ENCODE data around the gene ERLIN1. TPM values are rescaled to one million over a fixed set of nuclear protein-coding genes. Genes with fewer than 3 reads are reported as not detected.
A peak's percentile ranks its signal among the peaks of the same experiment; 100 is the strongest.

The ERLIN1 gene
- total RNA-seq, 1 donor, result 33.9 TPM

- no peak for DNase-seq (ENCODE audit: low read depth in 2 of 3, low spot score in 2 of 3)
Measured at GRCh38 chr10:100174699-100175677, 10.8 kb downstream of the ERLIN1 start.

DNA sequence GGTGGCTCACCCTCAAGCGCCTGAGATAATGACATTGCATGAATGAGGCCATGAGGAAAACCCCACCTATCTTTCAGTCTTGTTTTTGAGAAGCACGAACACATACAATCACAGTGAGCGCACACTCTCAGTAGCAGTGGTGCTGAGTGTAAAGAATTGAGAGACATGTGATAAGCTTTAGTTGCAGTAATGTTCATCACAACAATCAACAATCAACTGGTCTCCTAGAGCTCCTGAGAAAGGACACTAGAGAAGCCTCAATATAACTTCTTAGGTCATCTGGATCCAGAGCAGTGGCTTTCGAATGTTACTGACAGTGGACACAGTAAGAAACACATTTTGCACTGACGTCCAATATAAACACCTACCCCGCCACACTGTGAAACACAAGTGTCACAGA is 12.8 kb downstream of the ERLIN1 start:
- no peak for DNase-seq (ENCODE audit: low read depth in 2 of 3, low spot score in 2 of 3)

DNA sequence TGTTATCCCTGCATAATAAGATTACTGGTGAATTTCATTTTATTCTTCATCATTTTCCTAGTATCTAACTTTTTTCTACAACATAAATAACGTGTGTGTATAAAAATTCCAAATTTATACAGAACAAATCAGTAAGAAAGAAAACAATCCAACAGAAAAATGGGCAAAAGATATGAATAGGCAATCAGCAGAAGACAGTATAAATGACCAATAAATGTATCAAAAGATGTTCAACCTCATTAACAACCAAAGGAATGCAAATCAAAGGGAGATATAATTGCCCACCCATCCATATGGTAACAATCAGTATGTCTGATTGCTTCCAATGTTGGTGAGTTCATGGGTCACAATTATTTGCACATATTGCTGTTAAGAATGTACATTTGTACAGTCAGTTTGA is 13.5 kb downstream of the ERLIN1 start:
- DNase-seq (ENCODE audit: low read depth in 2 of 3, low spot score in 2 of 3), result no peak

- no peak for DNase-seq (ENCODE audit: low read depth in 2 of 3, low spot score in 2 of 3)
Measured at GRCh38 chr10:100168313-100168643, 17.6 kb downstream of the ERLIN1 start.

- DNase-seq (ENCODE audit: low read depth in 2 of 3, low spot score in 2 of 3), result peak in 1 of 3 donors; percentile 36
Measured at GRCh38 chr10:100167553-100168312, 18.1 kb downstream of the ERLIN1 start.

GRCh38 chr10:100163704-100164621 is 21.9 kb downstream of the ERLIN1 start:
- DNase-seq (ENCODE audit: low read depth in 2 of 3, low spot score in 2 of 3), result no peak

GRCh38 chr10:100162696-100163095 is 23.1 kb downstream of the ERLIN1 start:
- no peak for DNase-seq (ENCODE audit: low read depth in 2 of 3, low spot score in 2 of 3)

GRCh38 chr10:100158044-100158805 is 27.6 kb downstream of the ERLIN1 start:
- no peak for DNase-seq (ENCODE audit: low read depth in 2 of 3, low spot score in 2 of 3)

DNA sequence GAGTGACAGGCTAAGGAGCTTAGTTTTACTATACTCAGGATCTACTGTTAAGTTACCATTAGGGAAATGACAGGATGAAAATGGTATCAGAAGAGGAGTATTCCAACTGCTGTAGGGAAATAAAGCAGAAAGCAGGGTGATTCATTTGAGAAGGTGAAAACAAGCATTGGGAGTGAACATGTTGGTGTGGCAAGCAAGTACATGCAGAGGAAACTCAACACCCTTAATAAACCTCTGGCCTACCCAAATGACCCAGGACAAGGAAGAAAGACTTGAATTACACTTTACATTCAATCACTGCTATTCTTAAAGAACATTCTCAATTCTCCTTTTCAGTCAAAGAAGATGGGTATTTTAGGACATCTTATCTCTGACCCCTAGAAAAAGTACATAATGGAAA is 28.7 kb downstream of the ERLIN1 start:
- no peak for DNase-seq (ENCODE audit: low read depth in 2 of 3, low spot score in 2 of 3)

DNA sequence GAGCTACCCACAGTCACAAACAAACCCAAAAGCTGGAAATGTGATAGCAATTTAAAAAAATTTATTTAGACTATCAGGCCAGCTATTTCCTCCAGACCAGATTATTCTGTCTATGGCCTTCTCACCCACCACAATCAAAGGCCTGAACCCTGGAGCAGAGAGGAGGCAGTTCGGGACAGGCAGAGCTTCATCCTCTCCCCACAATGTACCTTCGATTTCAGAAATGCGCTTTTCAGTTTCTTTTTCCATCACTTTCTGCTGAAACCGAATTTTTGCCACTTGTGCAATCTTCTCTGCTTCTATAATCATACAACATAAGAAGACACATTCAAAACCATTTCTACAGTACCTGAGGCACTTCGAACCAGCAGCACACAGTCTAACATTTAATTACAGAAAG is 29.9 kb downstream of the ERLIN1 start:
- DNase-seq (ENCODE audit: low read depth in 2 of 3, low spot score in 2 of 3), result no peak

- no peak for DNase-seq (ENCODE audit: low read depth in 2 of 3, low spot score in 2 of 3)
Measured at GRCh38 chr10:100154666-100155065, 31.2 kb downstream of the ERLIN1 start.

DNA sequence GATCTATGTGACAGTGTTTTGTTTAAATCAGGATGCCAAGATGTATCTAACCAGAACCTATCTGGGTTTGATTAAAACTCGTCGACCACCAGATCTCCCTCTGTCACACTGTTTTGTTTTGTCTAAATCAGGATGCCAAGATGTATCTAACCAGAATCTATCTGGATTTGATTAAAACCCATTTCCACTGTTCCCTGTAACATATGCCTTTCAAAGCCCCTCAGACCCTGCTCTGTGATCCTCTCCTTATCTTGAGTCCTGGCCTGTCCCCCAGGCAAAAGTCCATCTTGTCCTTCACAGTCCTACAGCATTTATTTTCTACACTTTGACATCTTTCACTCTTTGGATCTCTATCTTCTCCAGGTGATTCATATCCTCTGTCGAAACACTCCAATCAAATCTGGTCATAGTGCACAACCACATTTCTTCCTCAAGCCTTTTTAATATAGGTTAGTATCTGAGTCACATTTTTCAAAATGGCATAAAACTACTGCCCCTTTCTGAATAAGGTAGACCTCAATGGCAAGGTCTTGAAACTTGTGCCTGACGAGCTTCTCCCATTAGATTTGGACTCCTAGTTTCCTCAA is 32.5 kb downstream of the ERLIN1 start:
- no peak for DNase-seq (ENCODE audit: low read depth in 2 of 3, low spot score in 2 of 3)

GRCh38 chr10:100151723-100152300 is 34.0 kb downstream of the ERLIN1 start:
- no peak for DNase-seq (ENCODE audit: low read depth in 2 of 3, low spot score in 2 of 3)

DNA sequence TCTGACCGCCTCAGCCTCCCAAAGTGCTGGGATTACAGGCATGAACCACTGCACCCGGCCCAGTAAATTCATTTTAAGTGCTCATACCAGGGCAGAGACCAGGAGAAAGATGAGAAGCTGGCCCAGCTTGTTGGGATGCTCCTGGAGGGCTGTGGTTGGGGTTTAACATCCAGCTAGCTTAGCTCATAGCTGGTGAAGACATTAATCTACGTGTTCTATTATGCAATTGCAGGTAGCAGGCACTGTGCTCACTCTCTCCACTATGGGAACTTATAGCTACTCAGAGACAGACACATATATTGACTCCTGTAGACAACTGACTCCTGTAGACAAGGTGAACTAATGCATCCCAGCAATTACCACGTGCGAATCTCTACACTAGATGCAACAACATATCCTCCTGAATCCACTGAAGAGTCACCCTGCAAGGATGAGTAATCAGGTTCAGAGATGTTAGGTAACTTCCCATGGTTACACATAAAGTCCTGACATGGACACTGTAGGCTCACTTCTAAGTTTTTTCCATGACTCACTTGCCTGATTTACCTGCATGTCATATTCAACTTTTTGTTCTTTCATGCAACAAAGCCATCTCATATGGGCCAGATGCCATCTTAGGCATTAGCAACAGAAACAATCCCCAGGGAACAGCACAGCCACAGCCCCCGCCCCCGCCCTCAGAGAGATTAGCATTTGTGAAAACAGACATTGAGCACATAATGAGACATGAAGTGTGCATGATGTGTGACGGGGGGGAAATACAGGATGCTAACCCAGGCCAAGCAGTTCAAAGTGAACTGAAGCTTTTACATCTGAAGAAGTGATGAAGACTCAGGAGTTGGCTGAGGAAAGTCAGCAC is 37.2 kb downstream of the ERLIN1 start:
- DNase-seq (ENCODE audit: low read depth in 2 of 3, low spot score in 2 of 3), result no peak

- no peak for DNase-seq (ENCODE audit: low read depth in 2 of 3, low spot score in 2 of 3)
Measured at GRCh38 chr10:100146875-100147650, 38.8 kb downstream of the ERLIN1 start.

GRCh38 chr10:100146398-100146797 is 39.4 kb downstream of the ERLIN1 start:
- DNase-seq (ENCODE audit: low read depth in 2 of 3, low spot score in 2 of 3), result no peak

GRCh38 chr10:100143756-100144155 is 42.1 kb downstream of the ERLIN1 start:
- DNase-seq (ENCODE audit: low read depth in 2 of 3, low spot score in 2 of 3), result no peak

Measured in hematopoietic multipotent progenitor cell (in vitro differentiated cells).